Measurements from ENCODE around the gene SMIM12. TPM values are rescaled to one million over a fixed set of nuclear protein-coding genes. Genes with fewer than 3 reads are reported as not detected.

SMIM12 gene
- total and polyA plus RNA-seq, 2 of the 8 experiments (the other 6 are each of a cell fraction or from before 2014, with no cell fraction given), result 40.9 to 49.2 TPM

GRCh38 chr1:34824817-34825454 lies 34.6 kb downstream of the SMIM12 start:
- FAIRE-seq (no peak), DNase-seq (ENCODE audit: low read depth in 1 of 2, low spot score in 2 of 2) (peak in 1 of 2 experiments; percentile 11)
- no peaks in the 10 kb centered on the region for H3K79me2 ChIP-seq (ENCODE audit: control insufficient read depth in 1 of 2, insufficient read depth in 2 of 2, low read length in 2 of 2)
- no peak overlapping the region for H2BK12ac ChIP-seq (ENCODE audit: low read depth, low read length)
- no peaks in the 10 kb centered on the region for H3K23me2 ChIP-seq (ENCODE audit: low read depth, low read length)
- no peak overlapping the region for H3K4me3 ChIP-seq (ENCODE audit: extremely low read depth in 1 of 4, insufficient read depth in 2 of 4, low read depth in 3 of 4, low read length in 4 of 4)
- no peaks in the 10 kb centered on the region for H3K27me3 ChIP-seq (replicated peaks in 1 of 4; ENCODE audit: control insufficient read depth in 3 of 4, extremely low read depth in 1 of 4, insufficient read depth in 3 of 4, low read length in 3 of 4)
- no peaks in the 10 kb centered on the region for H3K79me1 ChIP-seq (ENCODE audit: low read depth, low read length)
- no peaks in the 10 kb centered on the region for H3K9me3 ChIP-seq (ENCODE audit: insufficient read depth in 2 of 2, low read depth in 1 of 2, low read length in 1 of 2)
- ChIA-PET POLR2A (ENCODE audit: partially characterized antibody) (no interaction called here), CTCF (ENCODE audit: partially characterized antibody) (interaction anchor here (0.6 to 4.2 kb wide), 7 partner anchors 9 to 334 kb away, joined by 3 to 21 read pairs (median 4); no protein-coding TSS in a partner anchor)
- H2AK5ac ChIP-seq (ENCODE audit: low read depth, low read length), result no peak overlapping the region
- H3K4me1 ChIP-seq (replicated peaks in 1 of 4; ENCODE audit: control insufficient read depth in 3 of 4, insufficient read depth in 4 of 4, low read length in 3 of 4), result no peaks in the 10 kb centered on the region; a peak in 2 of 7 replicates
- H4K5ac ChIP-seq (ENCODE audit: insufficient read length, low read depth, low read length), result no peak overlapping the region
- H3K9ac ChIP-seq (replicated peaks in 1 of 4; ENCODE audit: extremely low read depth in 1 of 4, low read depth in 3 of 4, low read length in 3 of 4), result no peak overlapping the region
- no peak overlapping the region for H2BK20ac ChIP-seq (ENCODE audit: low read length)
- TF ChIP-seq POU5F1 (IDR thresholded peaks at IDR 0.05; ENCODE audit: low read depth, low read length) (no peak), MAX (IDR thresholded peaks at IDR 0.05) (no peak), KDM1A (IDR thresholded peaks at IDR 0.05; ENCODE audit: borderline replicate concordance, low read length) (peak; percentile 78; the same call in 1 of the 2 replicates), TBP (IDR thresholded peaks at IDR 0.05; ENCODE audit: low read depth, low read length) (no peak), CEBPB (IDR thresholded peaks at IDR 0.05; ENCODE audit: low read depth, low read length) (no peak)
- H3K23ac ChIP-seq (ENCODE audit: insufficient read length), result no peak overlapping the region
- no peak overlapping the region for H2BK15ac ChIP-seq (ENCODE audit: low read length)
- H3K27ac ChIP-seq (ENCODE audit: low read depth, low read length), result no peak overlapping the region
- no peak overlapping the region for H3K18ac ChIP-seq (ENCODE audit: extremely low read depth, low read length)
- no peak overlapping the region for H3K56ac ChIP-seq (replicated peaks; ENCODE audit: insufficient read length, low read depth, low read length)
- H2AFZ ChIP-seq (ENCODE audit: low read length), result no peak overlapping the region
- 91% methylated on average over 3 of the region's 3 CpGs; no CpG with 5 or more reads in 1 of the 2 experiments for WGBS, 2 experiments (ENCODE audit: extremely low coverage in 1 of 2, insufficient coverage in 1 of 2, insufficient read length in 1 of 2, insufficient replicate concordance in 2 of 2, low coverage in 1 of 2, low lambda C conversion rate in 2 of 2, missing lambda C conversion rate in 1 of 2)
- H4K91ac ChIP-seq (replicated peaks; ENCODE audit: insufficient read length, low read length), result no peak overlapping the region
- no peak overlapping the region for H3K14ac ChIP-seq (ENCODE audit: insufficient read length)
- no peak overlapping the region for H3K4ac ChIP-seq (replicated peaks; ENCODE audit: insufficient read length, low read depth, low read length)
- no peaks in the 10 kb centered on the region for H4K20me1 ChIP-seq (replicated peaks in 1 of 2; ENCODE audit: control insufficient read depth in 1 of 2, insufficient read depth in 2 of 2, low read length in 2 of 2)
- H3K4me2 ChIP-seq (ENCODE audit: insufficient read depth in 1 of 2, low read depth in 2 of 2, low read length in 2 of 2), result no peak overlapping the region
- H2BK5ac ChIP-seq (ENCODE audit: low read depth, low read length), result no peak overlapping the region
- no peak overlapping the region for H2BK120ac ChIP-seq (replicated peaks; ENCODE audit: low read depth, low read length)
- H4K8ac ChIP-seq (ENCODE audit: extremely low read depth, insufficient read depth, low read length), result no peak overlapping the region
- no peaks in the 10 kb centered on the region for H3K36me3 ChIP-seq (ENCODE audit: control insufficient read depth in 2 of 4, insufficient read depth in 4 of 4, low read length in 3 of 4)
